GM21528 (cell line): ENCODE measurements around the gene CACUL1.

Experiments used
- ATAC-seq: cut with Tn5 transposase; IDR thresholded peaks from one replicate; pipeline ENCODE4 v1.9.1; 2021; ENCODE audit warnings: mild to moderate bottlenecking, moderate library complexity; ENCODE audit not compliant: unreplicated experiment, low FRiP score

CACUL1 gene

DNA sequence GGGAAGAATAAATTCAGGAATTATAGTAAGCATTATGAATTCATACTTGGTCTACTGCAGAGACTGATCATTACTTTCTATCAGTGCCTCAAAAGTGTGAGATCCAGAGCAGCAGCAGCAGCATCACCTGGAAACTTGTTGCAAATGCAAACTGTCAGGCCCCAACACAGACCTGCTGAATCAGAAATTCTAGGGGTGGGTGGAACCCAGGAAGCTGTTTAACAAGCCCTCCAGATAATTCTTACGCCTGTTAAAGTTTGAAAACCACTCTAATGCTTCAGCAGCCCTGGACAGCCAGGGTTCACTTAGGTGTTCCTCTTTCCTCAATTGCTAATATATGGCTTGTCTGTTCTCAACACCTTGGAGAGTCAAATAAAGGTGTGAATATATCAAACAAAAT, 19.5 kb downstream of the CACUL1 start:
- no peak for ATAC-seq

DNA sequence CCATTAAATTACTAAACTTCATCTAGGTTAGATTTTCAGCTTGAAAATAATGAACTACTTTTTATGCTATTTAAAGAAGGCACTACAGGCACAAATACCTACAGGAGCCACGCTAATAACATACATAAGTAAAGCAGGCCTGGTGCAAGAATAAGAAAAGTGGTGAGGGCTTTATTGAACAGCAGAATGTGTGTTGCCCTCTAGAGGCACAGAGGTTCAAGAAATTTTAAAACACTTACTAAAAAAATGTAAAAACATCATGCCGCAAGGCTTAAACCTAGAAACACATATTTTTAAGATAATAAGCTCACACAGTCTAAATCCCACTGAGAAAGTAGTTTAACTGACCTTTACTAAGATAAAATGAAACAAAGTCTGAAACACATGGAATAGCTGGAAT, 20.3 kb downstream of the CACUL1 start:
- no peak for ATAC-seq

DNA sequence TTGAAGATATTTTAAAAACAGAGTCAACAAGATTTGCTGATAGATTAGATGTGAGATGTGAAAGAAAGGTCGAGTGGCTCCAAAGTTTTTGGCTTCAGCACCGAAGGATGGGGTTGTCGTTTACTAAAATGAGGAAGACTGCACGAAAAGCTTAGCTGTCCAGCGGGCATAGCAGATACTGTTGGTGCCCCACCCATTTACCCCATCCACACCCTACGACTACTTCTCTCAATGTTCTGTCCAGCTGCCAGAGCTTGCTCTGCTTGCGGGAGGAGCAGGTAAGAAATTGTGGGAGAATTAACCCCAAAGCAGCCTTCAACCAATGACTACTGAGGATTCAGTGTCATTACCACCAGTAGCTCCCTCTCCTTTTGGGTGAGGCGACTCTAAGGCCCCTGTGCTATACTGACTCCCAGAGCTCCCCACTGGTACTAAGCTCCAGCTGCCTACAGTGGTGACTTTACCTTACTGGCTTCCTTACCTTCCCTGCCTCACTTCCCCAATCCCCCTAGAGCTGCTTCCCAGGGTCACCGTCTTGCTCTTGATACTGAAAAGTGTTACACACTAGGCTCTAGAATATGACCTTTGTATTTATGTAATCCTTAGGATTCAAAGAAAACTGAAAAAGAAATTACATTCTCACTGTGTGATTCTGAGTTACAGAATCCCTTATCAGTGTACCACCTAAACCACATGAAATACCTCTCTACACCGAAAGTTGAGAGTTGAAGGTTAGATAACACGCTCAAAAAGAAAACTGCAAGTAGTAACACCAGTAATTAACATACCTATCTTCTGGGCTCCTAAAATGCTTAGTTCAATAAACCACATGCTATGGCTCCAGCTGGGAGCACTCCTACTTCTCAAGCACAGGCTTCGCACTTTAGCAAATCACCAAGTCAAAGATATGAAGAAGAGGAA, 22.3 kb downstream of the CACUL1 start:
- peak; percentile 66 for ATAC-seq

DNA sequence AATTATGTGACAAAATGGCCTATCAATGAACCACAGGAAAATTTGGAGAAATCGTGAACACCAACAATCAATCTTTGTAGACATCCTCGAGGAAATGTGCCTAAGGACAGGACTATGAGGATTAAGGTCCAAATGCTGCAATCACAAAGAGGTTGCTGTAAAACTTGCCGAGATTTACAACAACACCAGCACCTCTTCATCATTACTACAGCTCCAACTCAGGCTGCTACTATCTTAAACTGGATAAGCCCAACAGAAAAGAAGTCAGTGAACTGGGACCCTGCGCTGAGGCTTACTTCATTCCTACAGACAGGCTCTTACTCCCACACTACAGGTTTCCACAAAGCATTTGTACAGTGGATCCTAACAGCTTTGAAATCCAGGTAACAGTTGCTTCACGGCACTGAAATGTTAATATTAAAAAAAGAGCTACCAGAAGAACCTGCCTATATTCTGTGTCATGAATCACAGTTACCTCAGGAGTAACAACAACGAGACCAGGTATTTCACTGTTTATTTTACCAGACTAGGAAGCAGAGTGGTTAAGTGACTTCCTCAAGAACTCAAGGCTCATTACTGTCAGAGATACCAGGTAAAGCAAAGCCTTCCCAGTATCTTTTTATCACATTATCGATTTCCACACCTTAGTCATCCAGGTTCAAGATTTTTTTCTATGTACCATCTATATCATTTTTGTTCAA, 23.9 kb downstream of the CACUL1 start:
- no peak for ATAC-seq

DNA sequence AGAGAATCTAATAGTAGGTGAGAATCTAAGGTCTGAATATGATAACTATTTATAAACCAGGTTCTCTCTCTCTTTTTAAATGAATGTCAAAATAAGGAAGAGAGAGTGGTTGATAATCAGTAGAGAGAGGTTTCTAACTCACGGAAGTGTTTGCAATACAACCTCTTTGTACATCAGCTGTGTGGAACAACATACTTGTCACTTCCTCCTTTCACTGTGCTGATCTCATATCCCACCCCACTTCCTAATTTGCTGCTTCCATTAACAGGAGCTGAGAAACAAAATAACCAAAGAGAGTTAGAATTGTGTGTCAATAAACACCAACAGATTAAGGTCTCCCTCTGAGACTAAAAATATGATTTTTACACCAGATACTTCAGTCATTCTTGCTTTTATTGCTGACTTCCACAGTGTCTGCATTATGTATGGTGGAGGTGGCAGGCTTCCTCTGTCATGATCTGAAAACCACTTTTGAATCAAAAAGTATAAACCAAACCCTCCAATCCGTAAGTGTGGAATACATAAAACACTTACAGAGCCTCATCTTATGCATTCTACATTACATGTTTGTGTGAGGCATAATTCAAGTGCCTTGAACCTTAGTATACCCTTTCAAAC, 25.0 kb downstream of the CACUL1 start:
- ATAC-seq = peak; percentile 85

DNA sequence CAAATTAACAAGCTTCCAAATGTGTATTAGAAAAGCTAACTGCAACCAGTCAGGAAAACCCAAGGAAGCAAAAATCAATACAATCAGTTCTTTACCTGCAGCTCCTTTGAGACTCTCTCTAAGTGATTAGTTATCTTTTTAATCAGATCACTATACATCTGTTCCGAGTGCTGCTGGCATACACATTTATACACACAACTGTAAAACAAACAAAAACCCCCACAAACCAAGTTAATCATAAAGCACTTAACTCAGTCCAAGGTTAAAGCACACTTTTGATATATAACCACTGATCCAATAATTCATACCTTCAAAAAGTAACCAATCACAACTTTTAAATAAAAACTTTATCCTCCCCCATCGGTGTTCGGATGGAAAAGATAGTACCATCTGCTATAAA, 25.6 kb downstream of the CACUL1 start:
- ATAC-seq = no peak

DNA sequence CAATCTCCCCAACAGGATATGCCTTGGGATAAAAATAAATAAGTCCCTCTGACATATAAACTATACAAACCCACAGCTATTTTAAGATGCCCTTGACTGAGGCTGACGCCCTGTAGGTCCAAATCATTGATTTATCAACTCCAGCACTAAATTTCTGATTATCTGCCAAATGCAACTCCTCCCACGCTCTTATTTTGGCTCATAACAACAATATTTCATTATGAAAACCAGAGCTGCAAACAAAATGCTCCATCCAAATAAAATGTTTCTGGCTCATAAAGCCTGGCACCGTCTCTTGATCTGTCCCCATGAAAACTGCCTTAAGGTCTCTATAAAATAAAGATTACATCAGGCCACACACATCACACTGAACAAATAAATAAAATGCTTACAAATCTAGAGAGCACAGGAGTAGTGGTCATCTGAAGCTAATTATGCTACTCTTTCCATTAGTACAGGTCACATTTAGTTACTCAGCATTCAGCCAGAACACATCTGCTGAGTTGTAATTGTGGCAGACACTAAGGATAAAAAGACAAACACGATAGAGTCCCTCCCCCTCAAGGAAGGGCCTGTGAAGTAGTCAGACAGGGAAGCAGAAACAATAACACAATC, 28.8 kb downstream of the CACUL1 start:
- ATAC-seq = no peak

DNA sequence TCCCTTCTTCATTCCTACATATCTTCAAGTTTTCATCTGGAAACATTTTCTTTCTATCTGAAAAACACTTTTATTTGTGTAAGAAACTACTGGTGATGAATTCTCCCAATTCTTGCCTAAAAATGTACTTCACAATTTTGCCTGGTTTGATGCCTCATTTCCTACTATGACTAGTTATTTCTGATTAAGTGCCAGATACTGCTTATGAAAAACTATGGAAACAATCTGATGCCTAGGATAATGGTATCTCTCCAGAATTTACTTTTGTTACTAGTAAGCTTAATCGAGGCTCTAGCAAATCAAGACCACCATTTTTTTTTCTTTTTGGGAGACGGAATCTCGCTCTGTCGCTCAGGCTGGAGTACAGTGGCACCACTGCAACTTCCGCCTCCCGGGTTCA, 31.3 kb downstream of the CACUL1 start:
- no peak for ATAC-seq

DNA sequence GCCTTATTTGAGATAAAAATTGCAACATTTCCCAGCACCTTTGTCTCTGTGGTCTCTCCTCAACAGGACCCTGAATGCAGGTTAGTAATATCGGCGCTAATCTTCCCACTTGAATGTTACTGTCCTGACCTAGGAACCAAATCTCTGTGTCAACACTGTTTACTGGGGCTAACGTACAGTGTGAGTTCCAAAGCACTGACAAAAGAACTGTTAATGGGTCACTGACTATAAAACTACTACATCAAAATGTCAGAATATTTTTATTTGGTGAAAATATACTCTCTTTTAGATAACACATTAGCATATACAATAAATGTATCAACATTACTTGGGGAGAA, 33.3 kb downstream of the CACUL1 start:
- ATAC-seq = no peak

DNA sequence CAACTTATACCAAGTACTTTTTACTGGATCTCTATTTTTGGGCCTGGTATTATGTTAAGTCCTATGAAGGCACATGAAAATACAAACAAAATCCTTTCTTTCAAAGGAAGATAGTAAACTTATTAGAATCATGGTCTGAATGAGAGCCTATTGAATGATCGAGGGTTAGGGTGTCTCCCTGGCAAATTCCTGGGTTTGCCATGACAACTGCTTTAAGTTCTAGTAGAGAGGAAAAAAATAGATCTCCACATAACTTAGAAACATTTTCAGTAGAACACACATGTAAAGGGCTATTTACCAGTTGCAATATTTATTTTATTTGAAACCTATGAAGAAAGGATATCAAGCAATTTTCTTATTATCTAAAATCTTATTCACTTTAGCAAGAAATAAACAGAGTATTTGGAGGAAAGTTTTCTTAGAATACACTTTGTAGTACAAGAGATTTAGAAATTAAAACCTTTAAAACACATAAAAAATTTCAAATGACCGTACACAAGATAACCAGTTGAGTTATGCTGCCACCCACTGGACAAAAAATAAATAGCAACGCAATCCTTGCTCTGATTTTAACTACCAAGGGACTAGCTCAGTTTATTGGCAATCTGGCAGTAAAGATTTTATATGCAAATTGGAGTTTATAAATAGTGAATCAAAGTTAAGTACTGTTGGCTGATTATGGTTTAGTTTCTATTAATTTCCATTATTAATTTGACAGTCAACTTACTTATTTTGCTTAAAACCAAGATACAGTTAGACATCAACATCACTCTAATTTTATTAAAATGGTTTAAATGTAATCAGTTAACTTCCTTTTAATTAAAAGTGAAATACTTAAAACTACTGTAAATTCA, 33.9 kb downstream of the CACUL1 start:
- ATAC-seq = no peak

DNA sequence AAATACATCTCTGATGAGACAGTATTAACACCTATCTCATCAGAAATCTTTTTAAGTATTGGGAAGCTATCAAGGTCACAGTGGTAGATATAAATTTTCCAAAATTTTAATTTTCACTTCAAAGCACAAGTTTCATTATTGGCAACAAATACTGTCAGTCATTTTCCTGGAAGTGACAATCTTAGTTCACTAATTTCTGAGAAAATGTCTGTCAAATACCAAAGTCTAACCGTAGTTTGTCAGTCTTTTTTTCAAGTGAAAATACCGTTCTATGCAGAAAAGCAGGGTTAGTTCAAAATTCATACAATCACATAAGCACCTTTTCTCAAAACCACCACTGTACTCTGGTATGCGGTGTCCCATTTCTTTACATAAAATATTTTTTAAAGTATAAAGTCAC, 40.4 kb downstream of the CACUL1 start:
- no peak for ATAC-seq

DNA sequence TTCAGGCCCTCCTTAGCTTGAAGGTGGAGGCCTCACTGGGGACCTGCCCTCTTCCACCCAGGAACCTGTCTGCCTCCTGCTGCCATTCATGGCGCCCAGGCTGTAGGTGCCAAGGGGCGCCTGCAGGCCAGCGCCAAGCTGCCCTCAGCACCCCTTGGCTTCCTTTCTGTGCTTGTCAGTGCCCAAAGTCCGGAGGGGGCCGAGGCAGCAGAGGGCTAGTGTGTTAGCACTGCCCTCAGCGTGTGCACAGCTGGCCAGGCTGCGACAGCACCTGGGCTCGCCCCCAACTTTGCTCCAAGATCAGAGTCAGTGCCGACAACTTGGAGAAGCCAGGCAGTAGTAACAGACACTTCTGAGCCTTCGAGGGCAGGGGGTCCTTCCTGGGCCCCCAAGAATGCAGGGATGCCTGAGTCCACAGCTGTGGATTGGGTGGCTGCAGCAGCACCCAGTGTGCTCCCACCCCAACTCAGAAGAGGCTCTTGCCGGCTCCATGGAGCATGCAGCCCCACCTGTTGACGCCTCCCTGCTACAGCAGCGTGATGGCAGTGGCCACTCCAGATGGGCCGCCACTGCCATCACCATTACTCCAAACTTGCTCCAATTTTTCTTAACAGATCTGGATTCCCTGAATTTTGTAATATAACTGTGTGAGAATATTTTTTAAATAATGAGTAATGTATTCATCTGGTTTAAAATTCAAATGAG, 41.7 kb downstream of the CACUL1 start:
- ATAC-seq = no peak

DNA sequence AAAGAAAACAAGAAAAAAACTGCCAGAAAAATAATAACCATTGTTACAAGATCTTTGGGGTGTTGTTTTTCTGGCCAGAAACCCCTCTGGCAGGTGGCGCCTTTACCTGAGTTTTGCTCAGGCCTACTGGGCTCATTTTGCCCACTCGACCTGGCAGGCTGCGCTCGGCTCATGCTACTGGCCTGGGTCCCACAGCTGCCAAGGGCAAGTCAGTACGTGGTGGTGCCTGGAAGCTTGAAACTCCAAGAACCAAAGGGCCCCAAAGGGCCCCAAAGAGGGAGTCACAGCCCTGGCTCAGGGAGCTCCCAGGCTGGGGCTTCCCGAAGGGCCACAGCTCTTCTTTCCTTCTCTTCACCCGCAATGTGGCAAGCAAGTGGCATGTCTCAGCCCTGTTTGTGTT, 42.7 kb downstream of the CACUL1 start:
- no peak for ATAC-seq

DNA sequence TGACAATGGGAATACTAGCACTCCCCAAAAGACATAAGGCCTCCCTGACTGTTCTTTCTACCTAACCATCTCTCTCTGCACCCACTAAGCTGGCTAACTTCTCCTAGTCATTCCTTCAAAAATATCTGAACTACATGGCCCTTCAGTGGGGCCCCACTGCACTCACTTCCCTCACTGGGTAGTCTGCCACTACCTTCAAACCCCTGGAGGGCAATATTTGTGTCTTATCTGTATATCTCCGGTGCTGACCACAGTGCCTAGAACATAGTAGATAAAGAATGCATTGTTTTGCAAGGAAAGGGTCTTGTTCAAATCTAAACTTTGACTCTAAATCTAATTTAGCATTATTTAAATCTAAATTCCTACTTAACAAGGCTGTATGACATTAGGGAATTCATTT, 44.3 kb downstream of the CACUL1 start:
- ATAC-seq = no peak

DNA sequence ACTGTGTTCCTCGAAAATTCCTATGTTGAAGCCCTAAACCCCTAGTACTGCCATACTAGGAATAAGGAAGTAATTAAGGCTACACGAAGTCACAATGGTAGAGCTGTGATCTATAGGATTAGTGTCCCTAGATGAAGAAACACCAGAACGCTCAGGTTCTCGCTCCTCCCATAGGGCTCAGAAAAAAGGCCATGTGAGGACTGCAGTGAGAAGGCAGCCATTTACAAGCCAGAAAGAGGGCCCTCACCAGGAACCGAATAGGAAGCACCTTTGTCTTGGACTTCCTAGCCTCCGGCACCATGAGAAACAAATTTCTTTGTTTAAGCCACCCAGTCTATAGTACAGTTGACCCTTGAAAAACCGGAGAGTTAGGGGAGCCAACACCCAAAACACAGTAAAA, 46.2 kb downstream of the CACUL1 start:
- no peak for ATAC-seq

DNA sequence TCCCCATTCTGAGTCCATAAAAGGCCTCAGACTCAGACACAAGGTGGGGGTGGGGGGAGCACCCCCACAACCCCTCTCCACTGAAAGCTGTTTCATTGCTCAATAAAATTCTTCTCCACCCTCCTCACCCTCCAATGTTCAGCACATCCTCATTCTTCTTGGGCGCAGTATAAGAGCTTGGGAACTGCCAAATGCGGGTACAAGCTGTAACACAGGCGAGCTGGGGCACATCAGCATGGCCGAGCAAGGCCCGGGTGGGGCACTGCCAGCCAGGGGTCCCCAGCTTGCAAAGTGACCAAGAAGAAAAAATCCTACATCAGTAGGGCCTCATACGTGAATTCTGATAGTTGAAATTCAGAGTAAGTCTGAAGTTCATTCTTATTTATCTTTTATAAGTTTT, 50.1 kb downstream of the CACUL1 start:
- no peak for ATAC-seq

DNA sequence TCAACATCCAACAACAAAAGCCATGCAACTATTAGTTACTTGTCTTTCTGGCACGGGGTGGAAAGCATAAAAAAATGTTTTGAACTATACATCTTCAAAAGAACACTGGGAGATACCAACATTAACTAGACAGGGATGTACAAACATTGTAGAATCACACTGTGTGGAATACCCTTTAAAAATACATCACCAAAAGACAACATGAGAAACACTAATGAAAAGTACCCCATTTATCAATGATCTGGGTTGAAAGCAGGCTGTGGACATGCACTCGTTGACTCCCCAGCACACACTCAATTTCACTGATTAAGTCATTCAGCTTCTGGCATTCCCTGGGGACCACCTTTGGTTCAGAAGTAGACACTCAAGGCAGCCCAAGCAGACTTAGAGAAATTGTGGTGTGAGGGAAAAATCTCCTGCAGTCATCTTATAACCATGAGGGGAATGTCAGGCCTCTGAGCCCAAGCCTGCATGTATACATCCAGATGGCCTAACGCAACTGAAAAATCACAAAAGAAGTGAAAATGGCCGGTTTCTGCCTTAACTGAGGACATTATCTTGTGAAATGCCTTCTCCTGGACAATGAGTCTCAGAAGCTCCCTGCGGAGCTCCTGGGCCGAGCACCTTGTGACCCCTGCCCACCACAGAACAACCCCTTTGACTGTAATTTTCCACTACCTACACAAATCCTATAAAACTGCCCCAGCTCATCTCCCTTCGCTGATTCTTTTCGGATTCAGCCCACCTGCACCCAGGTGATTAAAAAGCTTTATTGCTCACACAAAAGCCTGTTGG, 53.0 kb downstream of the CACUL1 start:
- no peak for ATAC-seq

DNA sequence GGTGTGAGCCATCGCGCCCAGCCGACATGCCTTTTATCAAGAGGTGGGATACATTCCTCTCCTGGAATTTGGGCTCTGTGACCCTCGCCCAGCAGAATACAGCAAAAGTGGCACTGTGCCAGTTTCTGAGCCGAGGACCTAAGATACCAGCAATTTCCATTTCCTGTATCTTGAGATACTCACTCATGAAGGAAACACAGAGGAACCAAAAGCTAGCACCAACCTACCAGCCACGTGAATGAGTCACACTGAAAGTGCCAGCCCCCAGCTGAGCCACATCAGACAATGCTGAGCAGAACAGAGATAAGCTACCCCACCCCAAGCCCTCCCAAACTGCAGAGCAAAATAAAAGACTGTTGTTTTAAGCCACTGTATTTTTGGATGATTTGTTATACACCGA, 56.3 kb downstream of the CACUL1 start:
- peak; percentile 94 for ATAC-seq

DNA sequence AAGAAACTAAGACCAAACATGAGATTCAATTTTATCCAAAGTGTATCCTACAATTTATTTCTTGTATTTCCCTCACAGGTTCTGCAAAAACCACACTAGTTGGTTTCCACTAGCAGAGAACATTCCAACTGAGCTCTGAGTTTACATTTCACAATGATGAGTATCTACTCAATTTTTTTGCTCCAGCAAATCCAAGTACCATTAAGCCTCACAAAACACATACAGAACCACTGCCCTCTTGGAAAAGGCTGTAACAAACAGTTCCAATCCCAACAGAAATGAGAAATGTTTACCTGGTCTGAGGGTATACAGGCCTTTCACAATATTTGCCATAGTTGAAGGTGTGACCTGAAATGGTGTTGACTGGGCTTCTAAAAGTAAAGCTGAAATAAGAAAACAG, 59.9 kb downstream of the CACUL1 start:
- ATAC-seq = no peak
